A549 (cell line): Measurements from ENCODE around the gene ARAP1.

ENCODE experiments used
- BHLHE40 ChIP-seq: IDR thresholded peaks from 2 replicates; pipeline ENCODE4 v1.6.1; 2012; ENCODE audit warnings: low read depth, low read length, inconsistent platforms
- CHD2 ChIP-seq: fragments of 150-350 bp; IDR thresholded peaks from 2 replicates; pipeline ENCODE4 v1.6.1; 2014; ENCODE audit warnings: low read length; ENCODE audit not compliant: partially characterized antibody
- CTCF ChIP-seq: fragments of >200 bp; sonication (Bioruptor Twin); formaldehyde crosslinking; IDR thresholded peaks from 3 replicates; pipeline ENCODE4 v1.5.1; 2016
- ELK1 ChIP-seq: fragments of 150-350 bp; IDR thresholded peaks from 2 replicates; pipeline ENCODE4 v1.6.1; 2014; ENCODE audit warnings: low read depth, mild to moderate bottlenecking, low read length
- ESRRA ChIP-seq: fragments of 150-350 bp; IDR thresholded peaks from 2 replicates; pipeline ENCODE4 v1.6.1; 2014; ENCODE audit warnings: mild to moderate bottlenecking, low read length, borderline replicate concordance
- JUNB ChIP-seq: fragments of >200 bp; sonication (Bioruptor Twin); formaldehyde crosslinking; IDR thresholded peaks from 2 replicates; pipeline ENCODE4 v1.6.1; 2016
- MAX ChIP-seq: IDR thresholded peaks from 2 replicates; pipeline ENCODE4 v1.6.1; 2012

- TF ChIP-seq MAX = no peak
- no peak for TF ChIP-seq CTCF
- TF ChIP-seq JUNB = no peak
- no peak for TF ChIP-seq BHLHE40
- TF ChIP-seq CHD2 = no peak
- TF ChIP-seq ELK1 = no peak
- TF ChIP-seq ESRRA = no peak
Observed at GRCh38 chr11:72730243-72730642, 22.0 kb downstream of the ARAP1 start.
